ENCODE results near the gene LIMCH1. TPM values are rescaled to one million over a fixed set of nuclear protein-coding genes. Genes with fewer than 3 reads are reported as not detected.

The LIMCH1 gene
- polyA plus RNA-seq, 12 donors, result 75.4 to 689 (median 126) TPM

Other genes starting within 250 kb of the LIMCH1 start
- gene PHOX2B, start 210.6 kb downstream of the LIMCH1 start, polyA plus RNA-seq (ENCODE audit: insufficient read length in 12 of 12), result 10 to 100 TPM in 1 of 12 donors, under 1 TPM in 1, not detected in 10; 0.08 to 10.3 TPM

Measured in muscle of arm (tissue), 12 donors.